HG02943 (cell line): Measurements from ENCODE around the gene ADSL.

Experiments used
- ATAC-seq: cut with Tn5 transposase; IDR thresholded peaks from one replicate; pipeline ENCODE4 v1.9.1; 2021; ENCODE audit warnings: mild to moderate bottlenecking, low read depth, moderate library complexity; ENCODE audit not compliant: unreplicated experiment

The ADSL gene

GRCh38 chr22:40433416-40434090, 87.3 kb downstream of the ADSL start:
- ATAC-seq, result no peak

- no peak for ATAC-seq
These were observed 87.8 kb downstream of the ADSL start for GRCh38 chr22:40434106-40434505.

GRCh38 chr22:40434745-40435144, 88.4 kb downstream of the ADSL start:
- no peak for ATAC-seq

- ATAC-seq, result peak; percentile 58
These were observed 90.5 kb downstream of the ADSL start for GRCh38 chr22:40436505-40437431.
